Hepatocyte (in vitro differentiated cells): Measurements from ENCODE around the gene INSYN1. TPM values are rescaled to one million over a fixed set of nuclear protein-coding genes. Genes with fewer than 3 reads are reported as not detected.
"Not testable (repeated sequence)": the region's sequence is repeated elsewhere in the genome, so short reads cannot be mapped to it uniquely, and the experiment has no call there.

ENCODE experiments used
- DNase-seq: peaks from one replicate; pipeline ENCODE4 v3.0.0-alpha.2; 2016; ENCODE audit warnings: low spot score
- H2AFZ ChIP-seq: fragments of 200-600 bp; sonication (generic); 2 replicates; pipeline ENCODE4 v1.6.0; 2016; ENCODE audit warnings: antibody characterized with exemption, mild to moderate bottlenecking
- H3K27ac ChIP-seq: fragments of 200-600 bp; sonication (generic); 2 replicates; pipeline ENCODE4 v1.5.1; 2016; ENCODE audit warnings: mild to moderate bottlenecking
- H3K27me3 ChIP-seq: fragments of 200-600 bp; sonication (generic); 2 replicates; pipeline ENCODE4 v1.6.1; 2016
- H3K36me3 ChIP-seq: fragments of 200-600 bp; sonication (generic); replicated peaks from 2 replicates; pipeline ENCODE4 v1.5.1; 2016; ENCODE audit warnings: low read depth; ENCODE audit not compliant: insufficient read depth
- H3K4me1 ChIP-seq: fragments of 200-600 bp; sonication (generic); 2 replicates; pipeline ENCODE4 v1.5.1; 2016; ENCODE audit warnings: mild to moderate bottlenecking, moderate library complexity; ENCODE audit not compliant: insufficient read depth
- H3K4me2 ChIP-seq: fragments of 200-600 bp; sonication (generic); 2 replicates; pipeline ENCODE4 v1.6.0; 2016
- H3K4me3 ChIP-seq: fragments of 200-600 bp; sonication (generic); 2 replicates; pipeline ENCODE4 v1.5.1; 2016; ENCODE audit warnings: mild to moderate bottlenecking
- H3K79me2 ChIP-seq: fragments of 200-600 bp; sonication (generic); 2 replicates; pipeline ENCODE4 v1.6.0; 2017; ENCODE audit warnings: mild to moderate bottlenecking
- H3K9me2 ChIP-seq: fragments of 200-600 bp; sonication (generic); replicated peaks from 2 replicates; pipeline ENCODE4 v1.6.0; 2017; ENCODE audit warnings: mild to moderate bottlenecking; ENCODE audit not compliant: insufficient read depth
- H3K9me3 ChIP-seq: fragments of 200-600 bp; sonication (generic); 2 replicates; pipeline ENCODE4 v1.5.1; 2016; ENCODE audit warnings: low read depth, mild to moderate bottlenecking
- H4K20me1 ChIP-seq: fragments of 200-600 bp; sonication (generic); 2 replicates; pipeline ENCODE4 v1.6.0; 2016; ENCODE audit warnings: mild to moderate bottlenecking; ENCODE audit not compliant: insufficient read depth, poor library complexity, severe bottlenecking
- EZH2 ChIP-seq: fragments of 200-600 bp; sonication (generic); IDR thresholded peaks from 2 replicates; pipeline ENCODE4 v1.6.1; 2016; ENCODE audit warnings: antibody characterized with exemption, mild to moderate bottlenecking, borderline replicate concordance
- EZH2phosphoT487 ChIP-seq: fragments of 200-600 bp; sonication (generic); IDR thresholded peaks from one replicate; pipeline ENCODE4 v1.6.1; 2018; ENCODE audit warnings: antibody characterized with exemption, mild to moderate bottlenecking, low read depth, moderate library complexity; ENCODE audit not compliant: unreplicated experiment, severe bottlenecking
- WGBS: methylation state at CpG from one replicate; pipeline ENCODE4 v1.1.6; 2016; ENCODE audit warnings: low lambda C conversion rate; ENCODE audit errors: missing lambda C conversion rate; 5-methylcytosine and 5-hydroxymethylcytosine counted together
- polyA plus RNA-seq: library from polyadenylated mRNA; unstranded; fragments of >200 nt; fragmentation: Nextera tagmentation; extraction: Ambion mirVana; gene quantifications from 2 replicates; pipeline ENCODE4 v1.2.1, GENCODE V29; 2016
- total RNA-seq: library from RNA; depleted of rRNA; stranded (reverse); fragments of >200 nt; gene quantifications from 2 replicates; pipeline ENCODE4 v1.2.3, GENCODE V29; 2014
- TF ChIP-seq, protein P1 (sequence below): fragments of 200-600 bp; sonication (generic); IDR thresholded peaks from 2 replicates; pipeline ENCODE4 v1.5.1; 2016; ENCODE audit warnings: antibody characterized with exemption, mild to moderate bottlenecking; ENCODE audit not compliant: poor library complexity

Gene INSYN1
- total and polyA plus RNA-seq, 2 experiments from 2014 or later: 3.3 to 8.1 TPM

DNA sequence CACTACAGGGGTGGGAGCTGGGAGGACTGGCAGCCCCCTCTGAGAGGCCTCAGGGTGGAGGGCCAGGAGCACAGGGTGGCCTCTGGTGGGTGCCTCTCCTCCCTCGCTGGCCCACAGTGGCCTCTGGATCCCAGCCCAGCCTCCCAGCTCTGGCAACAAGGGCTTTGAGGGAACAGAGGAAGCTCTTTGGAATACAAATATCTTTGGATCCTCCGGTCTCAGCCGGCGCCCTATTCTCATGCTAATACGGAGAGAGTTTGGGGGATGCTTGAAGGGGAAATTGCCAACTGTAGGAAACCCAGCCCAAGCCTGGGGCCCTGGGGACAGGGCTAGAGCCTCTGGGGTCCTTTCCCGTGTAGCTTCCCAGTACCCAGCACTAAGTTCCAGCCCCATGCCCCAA lies 33.4 kb upstream of the INSYN1 start:
- Histone ChIP-seq H3K4me1 (peaks cover 3% of the 10 kb centered on the region), H3K9me3 (no peaks in the 10 kb centered on the region), H3K4me2 (no peak overlapping the region), H3K9me2 (no peaks in the 10 kb centered on the region), H3K27ac (no peak overlapping the region), H3K4me3 (no peak overlapping the region), H3K79me2 (no peaks in the 10 kb centered on the region), H3K27me3 (no peaks in the 10 kb centered on the region), H4K20me1 (no peaks in the 10 kb centered on the region), H2AFZ (no peak overlapping the region), H3K36me3 (no peaks in the 10 kb centered on the region)
- WGBS: 56% methylated on average over 6 of the region's 6 CpGs
- no peak for DNase-seq
- TF ChIP-seq EZH2phosphoT487 (no peak), EZH2 (no peak)
- TF ChIP-seq, protein P1, sequence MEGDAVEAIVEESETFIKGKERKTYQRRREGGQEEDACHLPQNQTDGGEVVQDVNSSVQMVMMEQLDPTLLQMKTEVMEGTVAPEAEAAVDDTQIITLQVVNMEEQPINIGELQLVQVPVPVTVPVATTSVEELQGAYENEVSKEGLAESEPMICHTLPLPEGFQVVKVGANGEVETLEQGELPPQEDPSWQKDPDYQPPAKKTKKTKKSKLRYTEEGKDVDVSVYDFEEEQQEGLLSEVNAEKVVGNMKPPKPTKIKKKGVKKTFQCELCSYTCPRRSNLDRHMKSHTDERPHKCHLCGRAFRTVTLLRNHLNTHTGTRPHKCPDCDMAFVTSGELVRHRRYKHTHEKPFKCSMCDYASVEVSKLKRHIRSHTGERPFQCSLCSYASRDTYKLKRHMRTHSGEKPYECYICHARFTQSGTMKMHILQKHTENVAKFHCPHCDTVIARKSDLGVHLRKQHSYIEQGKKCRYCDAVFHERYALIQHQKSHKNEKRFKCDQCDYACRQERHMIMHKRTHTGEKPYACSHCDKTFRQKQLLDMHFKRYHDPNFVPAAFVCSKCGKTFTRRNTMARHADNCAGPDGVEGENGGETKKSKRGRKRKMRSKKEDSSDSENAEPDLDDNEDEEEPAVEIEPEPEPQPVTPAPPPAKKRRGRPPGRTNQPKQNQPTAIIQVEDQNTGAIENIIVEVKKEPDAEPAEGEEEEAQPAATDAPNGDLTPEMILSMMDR: no peak

DNA sequence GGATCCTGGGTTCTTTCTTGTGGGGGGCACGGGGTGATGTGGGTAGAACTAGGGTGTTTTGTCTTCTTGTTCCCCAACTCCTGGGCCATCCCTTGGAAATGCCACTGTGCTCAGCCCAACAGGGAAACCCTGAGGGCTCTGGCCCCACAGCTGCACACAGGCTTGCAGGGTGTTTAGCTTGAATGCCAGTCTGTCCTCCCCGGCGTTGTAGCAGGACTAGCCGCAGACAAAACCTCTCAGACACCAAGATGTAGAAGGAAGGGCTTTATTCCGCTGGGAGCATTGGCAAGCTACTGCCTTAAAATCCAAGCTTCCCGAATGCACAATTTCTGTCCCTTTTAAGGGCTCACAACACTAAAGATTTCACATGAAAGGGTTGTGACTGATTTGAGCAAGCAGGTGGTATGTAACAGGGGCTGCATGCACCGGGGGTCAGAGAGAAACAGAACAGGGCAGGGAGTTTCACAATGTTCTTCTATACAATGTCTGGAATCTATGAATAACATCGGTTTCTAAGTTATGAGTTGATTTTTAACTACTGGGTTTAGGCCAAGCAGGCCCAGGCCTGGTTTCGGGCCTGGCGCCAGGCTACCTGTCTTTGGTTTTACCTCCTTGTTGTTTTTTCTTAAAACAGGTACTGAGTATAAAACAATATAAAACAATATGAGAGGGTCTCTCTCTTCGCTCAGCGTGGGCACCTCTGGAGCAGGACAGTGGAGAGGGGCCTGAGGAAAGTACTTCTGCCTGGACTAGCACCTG lies 32.3 kb upstream of the INSYN1 start:
- H3K27ac ChIP-seq, H2AFZ ChIP-seq, H3K4me1 ChIP-seq, H3K79me2 ChIP-seq, H3K9me3 ChIP-seq, DNase-seq, H3K27me3 ChIP-seq, H3K4me3 ChIP-seq, H4K20me1 ChIP-seq, H3K36me3 ChIP-seq, H3K4me2 ChIP-seq, H3K9me2 ChIP-seq: not testable (repeated sequence)
- 81% methylated on average over 12 of the region's 12 CpGs for WGBS

DNA sequence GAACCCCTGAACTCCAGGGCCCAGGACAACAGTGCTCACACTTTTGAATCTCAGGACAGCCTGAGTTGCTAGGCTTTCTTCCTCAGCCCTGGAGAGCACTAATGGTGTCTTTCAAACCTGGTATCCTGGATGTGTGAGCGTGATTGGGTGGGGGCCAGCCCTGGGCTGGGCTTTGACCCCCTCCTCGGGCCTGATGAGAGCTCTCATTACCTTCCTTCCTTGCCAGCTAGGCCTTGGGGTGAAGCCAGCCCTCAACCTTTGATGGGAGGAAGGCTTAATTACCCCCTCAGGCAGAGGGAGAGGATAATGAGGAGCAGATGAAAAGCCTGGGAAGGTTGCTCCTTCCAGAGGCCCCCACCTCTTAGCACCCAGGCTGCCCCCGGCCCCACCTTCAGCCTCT lies 31.1 kb upstream of the INSYN1 start:
- Histone ChIP-seq H3K79me2 (no peaks in the 10 kb centered on the region), H3K9me3 (no peaks in the 10 kb centered on the region), H3K9me2 (no peaks in the 10 kb centered on the region), H3K4me1 (peaks cover 3% of the 10 kb centered on the region), H3K36me3 (no peaks in the 10 kb centered on the region), H2AFZ (no peak overlapping the region), H3K4me3 (no peak overlapping the region), H4K20me1 (no peaks in the 10 kb centered on the region), H3K27ac (no peak overlapping the region), H3K27me3 (no peaks in the 10 kb centered on the region), H3K4me2 (no peak overlapping the region)
- 52% methylated on average over 3 of the region's 3 CpGs for WGBS
- no peak for DNase-seq
- TF ChIP-seq EZH2phosphoT487 (no peak), EZH2 (no peak)
- TF ChIP-seq, protein P1: no peak

DNA sequence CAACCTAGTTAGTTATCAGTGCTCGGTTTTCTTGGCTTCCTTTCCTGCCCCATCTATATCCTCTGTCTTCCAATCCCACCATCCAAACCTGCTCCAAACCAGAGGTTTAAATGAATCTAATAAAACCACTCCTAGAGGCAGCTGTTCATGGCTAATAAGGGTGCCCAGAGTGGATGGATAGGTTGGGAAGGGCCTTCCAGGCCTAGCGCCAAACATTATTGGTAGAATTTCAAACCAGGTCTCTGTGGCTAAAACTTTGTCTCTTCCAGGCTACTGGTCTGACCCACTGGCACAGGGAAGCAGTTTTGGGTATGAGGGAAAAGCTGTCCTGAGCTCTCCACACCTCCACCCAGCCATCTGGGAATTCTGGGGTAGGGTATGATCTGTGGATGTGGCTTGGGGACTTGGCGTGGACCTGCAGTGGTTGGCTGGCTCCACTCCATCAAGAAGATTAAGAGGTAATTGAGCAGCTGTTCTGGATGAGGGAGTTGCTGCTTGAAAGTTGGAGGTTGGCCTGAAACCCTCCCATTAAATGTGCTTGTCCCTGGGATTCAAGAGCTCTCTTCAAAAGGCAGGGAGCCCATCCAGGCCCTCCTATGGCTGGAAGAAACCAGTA lies 29.3 kb upstream of the INSYN1 start:
- no peaks in the 10 kb centered on the region for H3K27me3 ChIP-seq
- no peak overlapping the region for H2AFZ ChIP-seq
- no peaks in the 10 kb centered on the region for H3K36me3 ChIP-seq
- TF ChIP-seq, protein P1: no peak
- TF ChIP-seq EZH2 (no peak), EZH2phosphoT487 (no peak)
- H3K4me3 ChIP-seq: no peak overlapping the region
- no peaks in the 10 kb centered on the region for H3K79me2 ChIP-seq
- peaks cover 3% of the 10 kb centered on the region for H3K4me1 ChIP-seq
- H3K4me2 ChIP-seq: no peak overlapping the region
- H3K9me2 ChIP-seq: no peaks in the 10 kb centered on the region
- WGBS: 85% methylated on average over 3 of the region's 3 CpGs
- H3K27ac ChIP-seq: no peak overlapping the region
- H4K20me1 ChIP-seq: no peaks in the 10 kb centered on the region
- no peaks in the 10 kb centered on the region for H3K9me3 ChIP-seq
- no peak for DNase-seq
